IMR-90 (cell line): ENCODE measurements around the gene BLOC1S5. TPM values are rescaled to one million over a fixed set of nuclear protein-coding genes. Genes with fewer than 3 reads are reported as not detected.

Experiments
- ATAC-seq: fragments of 200-7000 bp; cut with Tn5 transposase; 2 replicates; pipeline ENCODE4 v1.9.1; 2020; ENCODE audit warnings: low read depth, mild to moderate bottlenecking, moderate library complexity
- BruUV-seq: library from RNA; stranded (reverse); fragments of 400-500 nt; replicated peaks from 2 replicates; lab custom pipeline; 2021; lab: Mats Ljungman, UMichigan
- CTCF ChIA-PET: fragments of 300-600 bp; formaldehyde crosslinking; extraction: SDS; loops from one replicate; lab custom pipeline; 2021; ENCODE audit warnings: antibody characterized with exemption; lab: Yijun Ruan, JAX
- POLR2A ChIA-PET: fragments of 300-600 bp; sonication (Branson Sonifier 250); formaldehyde crosslinking; loops from one replicate; lab custom pipeline; 2022; ENCODE audit warnings: antibody characterized with exemption; ENCODE audit not compliant: unreplicated experiment; lab: Charles Lee
- DNase-seq: peaks from one replicate; pipeline ENCODE4 v3.0.0; 2013
- H2AFZ ChIP-seq: replicated peaks from 2 replicates; pipeline ENCODE3; 2013; ENCODE audit warnings: low read length, mild to moderate bottlenecking; ENCODE audit not compliant: poor library complexity
- H2AK5ac ChIP-seq: 2 replicates; pipeline ENCODE4 v1.6.1; 2013; ENCODE audit warnings: low read depth, low read length, inconsistent platforms
- H2AK9ac ChIP-seq: replicated peaks from 2 replicates; pipeline ENCODE3; 2013; ENCODE audit warnings: mild to moderate bottlenecking, low read depth, low read length, moderate library complexity; ENCODE audit not compliant: poor library complexity
- H2BK120ac ChIP-seq: 2 replicates; pipeline ENCODE4 v1.6.1; 2013; ENCODE audit warnings: low read depth, low read length, inconsistent platforms
- H2BK15ac ChIP-seq: 3 replicates; pipeline ENCODE4 v1.6.1; 2013; ENCODE audit warnings: low read depth, low read length, inconsistent platforms
- H2BK20ac ChIP-seq: 2 replicates; pipeline ENCODE4 v1.6.1; 2013; ENCODE audit warnings: low read depth, mild to moderate bottlenecking, inconsistent platforms, low read length, moderate library complexity
- H2BK5ac ChIP-seq: 2 replicates; pipeline ENCODE4 v1.6.1; 2013; ENCODE audit warnings: mild to moderate bottlenecking, low read depth, low read length, inconsistent platforms; ENCODE audit not compliant: poor library complexity, severe bottlenecking
- H3K14ac ChIP-seq: replicated peaks from 2 replicates; pipeline ENCODE4 v1.6.1; 2013; ENCODE audit warnings: low read depth, low read length, inconsistent platforms
- H3K18ac ChIP-seq: 2 replicates; pipeline ENCODE4 v1.6.1; 2013; ENCODE audit warnings: low read depth, low read length, control low read depth
- H3K23ac ChIP-seq: 2 replicates; pipeline ENCODE4 v1.6.1; 2013; ENCODE audit warnings: low read depth, low read length, inconsistent platforms
- H3K27ac ChIP-seq: 2 replicates; pipeline ENCODE4 v1.5.1; 2013; ENCODE audit warnings: mild to moderate bottlenecking, control low read depth, low read length; ENCODE audit not compliant: insufficient read depth
- H3K27me3 ChIP-seq: 2 replicates; pipeline ENCODE4 v1.6.1; 2013; ENCODE audit warnings: low read length; ENCODE audit not compliant: control insufficient read depth, insufficient read depth
- H3K36me3 ChIP-seq: 2 replicates; pipeline ENCODE4 v1.6.1; 2013; ENCODE audit warnings: low read length, mixed read lengths; ENCODE audit not compliant: control insufficient read depth, insufficient read depth
- H3K4ac ChIP-seq: 2 replicates; pipeline ENCODE4 v1.6.1; 2013; ENCODE audit warnings: low read depth, low read length, inconsistent platforms
- H3K4me1 ChIP-seq: 2 replicates; pipeline ENCODE4 v1.6.1; 2013; ENCODE audit warnings: low read length, mixed read lengths; ENCODE audit not compliant: control insufficient read depth, insufficient read depth
- H3K4me2 ChIP-seq: 2 replicates; pipeline ENCODE4 v1.6.1; 2013; ENCODE audit warnings: low read depth, mild to moderate bottlenecking, control low read depth, low read length, moderate library complexity
- H3K4me3 ChIP-seq: 2 replicates; pipeline ENCODE4 v1.5.1; 2013; ENCODE audit warnings: low read depth, mild to moderate bottlenecking, control low read depth, low read length, moderate library complexity; ENCODE audit not compliant: insufficient read depth
- H3K56ac ChIP-seq: 2 replicates; pipeline ENCODE4 v1.6.1; 2013; ENCODE audit warnings: low read length, inconsistent platforms; ENCODE audit not compliant: insufficient read depth; ENCODE audit errors: extremely low read depth
- H3K79me1 ChIP-seq, 2 experiments: 2 replicates each; pipeline ENCODE4 v1.6.1; 2013; ENCODE audit warnings: low read length in 2 of 2, inconsistent platforms in 1 of 2, low read depth in 1 of 2
- H3K9ac ChIP-seq: 2 replicates; pipeline ENCODE4 v1.6.1; 2013; ENCODE audit warnings: low read depth, low read length, control low read depth
- H3K9me1 ChIP-seq: 2 replicates; pipeline ENCODE4 v1.6.1; 2013; ENCODE audit warnings: low read length, inconsistent platforms; ENCODE audit not compliant: insufficient read depth
- H3K9me3 ChIP-seq: 2 replicates; pipeline ENCODE4 v1.6.1; 2013; ENCODE audit warnings: low read length; ENCODE audit not compliant: control insufficient read depth, insufficient read depth
- H4K20me1 ChIP-seq: 2 replicates; pipeline ENCODE4 v1.6.1; 2013; ENCODE audit warnings: low read length, inconsistent platforms; ENCODE audit not compliant: insufficient read depth
- H4K5ac ChIP-seq: 2 replicates; pipeline ENCODE4 v1.6.1; 2013; ENCODE audit warnings: mild to moderate bottlenecking, low read depth, low read length, control low read depth
- H4K8ac ChIP-seq, 2 experiments: 2 replicates each; pipeline ENCODE4 v1.6.1; 2013; ENCODE audit warnings: low read depth in 2 of 2, low read length in 2 of 2, control low read depth in 1 of 2, inconsistent platforms in 1 of 2
- H4K91ac ChIP-seq: 2 replicates; pipeline ENCODE4 v1.6.1; 2013; ENCODE audit warnings: low read depth, low read length, inconsistent platforms; ENCODE audit not compliant: insufficient read depth
- BHLHE40 ChIP-seq: fragments of 150-350 bp; IDR thresholded peaks from 2 replicates; pipeline ENCODE4 v1.6.1; 2016; ENCODE audit warnings: mild to moderate bottlenecking, low read depth, low read length
- CEBPB ChIP-seq: IDR thresholded peaks from 2 replicates; pipeline ENCODE4 v1.6.1; 2012; ENCODE audit warnings: low read depth, low read length, improper control_type of control experiment
- CHD1 ChIP-seq: IDR thresholded peaks from 2 replicates; pipeline ENCODE4 v1.6.1; 2012; ENCODE audit warnings: low read depth, low read length, improper control_type of control experiment
- FOS ChIP-seq: fragments of 150-350 bp; IDR thresholded peaks from 2 replicates; pipeline ENCODE4 v1.6.1; 2016; ENCODE audit warnings: low read depth, low read length
- MAFK ChIP-seq: IDR thresholded peaks from 2 replicates; pipeline ENCODE4 v1.6.1; 2012; ENCODE audit warnings: low read depth, low read length, improper control_type of control experiment
- MAZ ChIP-seq: IDR thresholded peaks from 2 replicates; pipeline ENCODE4 v1.6.1; 2012; ENCODE audit warnings: low read depth, mild to moderate bottlenecking, low read length, improper control_type of control experiment, moderate library complexity, borderline replicate concordance
- MXI1 ChIP-seq: IDR thresholded peaks from 2 replicates; pipeline ENCODE4 v1.6.1; 2012; ENCODE audit warnings: low read depth, mild to moderate bottlenecking, low read length, moderate library complexity, borderline replicate concordance
- NFE2L2 ChIP-seq: fragments of 150-350 bp; IDR thresholded peaks from 2 replicates; pipeline ENCODE4 v1.6.1; 2016; ENCODE audit warnings: low read depth, mild to moderate bottlenecking, low read length
- POLR2A ChIP-seq: IDR thresholded peaks from 2 replicates; pipeline ENCODE4 v1.6.1; 2012; ENCODE audit warnings: mild to moderate bottlenecking, low read depth, low read length
- RAD21 ChIP-seq: IDR thresholded peaks from 2 replicates; pipeline ENCODE4 v1.6.1; 2012; ENCODE audit warnings: low read length, improper control_type of control experiment
- RCOR1 ChIP-seq: IDR thresholded peaks from 2 replicates; pipeline ENCODE4 v1.6.1; 2012; ENCODE audit warnings: mild to moderate bottlenecking, low read length, improper control_type of control experiment; ENCODE audit not compliant: insufficient replicate concordance
- RFX5 ChIP-seq: IDR thresholded peaks from 2 replicates; pipeline ENCODE4 v1.8.0; 2012; ENCODE audit warnings: low read depth, mild to moderate bottlenecking, low read length, moderate library complexity
- SMC3 ChIP-seq: fragments of 150-350 bp; IDR thresholded peaks from 2 replicates; pipeline ENCODE4 v1.6.1; 2016; ENCODE audit warnings: low read depth, mild to moderate bottlenecking, antibody characterized with exemption, low read length, moderate library complexity
- WGBS, 2 experiments: methylation state at CpG; one replicate each; pipeline versions ENCODE4 v1.1.5 to v1.1.7; 2013; ENCODE audit warnings: missing lambda C conversion rate in 2 of 2; ENCODE audit not compliant: insufficient read length in 1 of 2; ENCODE audit errors: extremely low coverage in 2 of 2; 5-methylcytosine and 5-hydroxymethylcytosine counted together
- dilution Hi-C: fragments of 300-500 bp; cut with HindIII; formaldehyde crosslinking; loops from one replicate; pipeline ENCODE4 v1.14.3; 2018; ENCODE audit warnings: low sequenced_read_pairs; ENCODE audit not compliant: unreplicated experiment
- in situ Hi-C: fragments of 300-500 bp; cut with MboI; formaldehyde crosslinking; loops from 3 replicates; pipeline ENCODE4 v1.14.3; 2019; ENCODE audit warnings: low sequenced_read_pairs, inconsistent platforms, mixed read lengths
- intact Hi-C: fragments of 100-400 bp; cut with micrococcal nuclease; formaldehyde crosslinking; loops from 2 replicates; pipeline ENCODE4 v1.10.0; 2022
- polyA plus RNA-seq, 3 experiments: library from polyadenylated mRNA; depleted of rRNA; stranded (reverse); fragments of >200 nt; gene quantifications; 2 replicates each; pipeline ENCODE4 v1.2.3, GENCODE V29; 2012; ENCODE audit warnings: low replicate concordance in 1 of 3
- total RNA-seq: library from RNA; depleted of rRNA; stranded (reverse); fragments of >200 nt; gene quantifications from 2 replicates; pipeline ENCODE4 v1.2.3, GENCODE V29; 2012
- TF ChIP-seq, protein P1 (sequence below): fragments of 150-350 bp; IDR thresholded peaks from 2 replicates; pipeline ENCODE4 v1.6.1; 2017; ENCODE audit warnings: mild to moderate bottlenecking, antibody characterized with exemption, low read length, low read depth
- TF ChIP-seq, protein P2 (sequence below): conservative IDR thresholded peaks from 2 replicates; pipeline ENCODE4 v1.5.1; 2012; ENCODE audit warnings: mild to moderate bottlenecking, low read depth, low read length, improper control_type of control experiment
- TF ChIP-seq, protein P3 (sequence below): fragments of 150-350 bp; IDR thresholded peaks from 2 replicates; pipeline ENCODE4 v1.6.1; 2016; ENCODE audit warnings: low read depth, mild to moderate bottlenecking, low read length, moderate library complexity, borderline replicate concordance

Gene BLOC1S5
- total and polyA plus RNA-seq, 2 of the 4 experiments (the other 2 are of a cell fraction), result 4.8 to 17.2 TPM

DNA sequence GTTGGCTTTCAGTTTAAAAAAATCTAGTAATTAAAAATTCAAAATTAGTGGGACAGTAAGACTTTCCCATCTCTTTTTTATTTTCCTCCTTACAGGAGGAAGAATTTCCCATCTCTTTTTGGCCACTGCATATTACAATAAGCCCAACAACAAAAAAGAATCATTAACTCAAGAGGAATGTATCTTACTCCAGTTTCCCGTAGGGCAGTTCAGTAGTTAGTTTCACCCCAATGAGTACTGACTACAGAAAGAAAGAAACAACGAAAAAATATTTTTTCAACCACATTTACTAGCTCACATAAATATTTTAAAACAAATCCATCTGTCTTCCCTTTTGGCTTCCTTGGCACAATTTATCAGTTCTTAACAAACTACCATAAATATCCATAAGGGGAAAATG is 14.9 kb upstream of the BLOC1S5 start:
- Histone ChIP-seq H4K8ac (no peak overlapping the region), H2AK5ac (no peak overlapping the region), H3K23ac (no peak overlapping the region), H4K5ac (no peak overlapping the region), H3K36me3 (no peaks in the 10 kb centered on the region), H3K4me3 (no peak overlapping the region), H2AK9ac (no peak overlapping the region), H3K27ac (no peak overlapping the region), H3K14ac (no peak overlapping the region), H2BK120ac (no peak overlapping the region), H3K4me1 (peaks cover 13% of the 10 kb centered on the region), H2AFZ (no peak overlapping the region), H3K9ac (no peak overlapping the region), H3K4ac (no peak overlapping the region), H3K4me2 (no peak overlapping the region), H3K79me1 (peaks cover 11 to 33% of the 10 kb centered on the region in 2 experiments; a peak in 3 of 4 replicates), H3K9me3 (no peaks in the 10 kb centered on the region), H3K27me3 (no peaks in the 10 kb centered on the region), H2BK15ac (no peak overlapping the region), H4K20me1 (no peaks in the 10 kb centered on the region; the same call in 1 of the 2 replicates), H3K18ac (no peak overlapping the region), H2BK5ac (no peak overlapping the region), H3K9me1 (peaks cover 7% of the 10 kb centered on the region; the same call in 1 of the 2 replicates), H4K91ac (no peak overlapping the region), H2BK20ac (no peak overlapping the region), H3K56ac (no peak overlapping the region)
- POLR2A ChIA-PET, result no interaction called here
- WGBS, 2 experiments, result no CpG with 5 or more reads among the region's 2 CpGs
- CTCF ChIA-PET, result interaction anchor here (0.6 kb wide), 1 partner anchor 20 kb away, joined by 3 read pairs; no protein-coding TSS in a partner anchor
- no peak for TF ChIP-seq MAZ
- TF ChIP-seq, protein P1, sequence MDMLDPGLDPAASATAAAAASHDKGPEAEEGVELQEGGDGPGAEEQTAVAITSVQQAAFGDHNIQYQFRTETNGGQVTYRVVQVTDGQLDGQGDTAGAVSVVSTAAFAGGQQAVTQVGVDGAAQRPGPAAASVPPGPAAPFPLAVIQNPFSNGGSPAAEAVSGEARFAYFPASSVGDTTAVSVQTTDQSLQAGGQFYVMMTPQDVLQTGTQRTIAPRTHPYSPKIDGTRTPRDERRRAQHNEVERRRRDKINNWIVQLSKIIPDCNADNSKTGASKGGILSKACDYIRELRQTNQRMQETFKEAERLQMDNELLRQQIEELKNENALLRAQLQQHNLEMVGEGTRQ, result no peak
- TF ChIP-seq RFX5, result no peak
- TF ChIP-seq FOS, result no peak
- TF ChIP-seq MAFK, result no peak
- no peak for TF ChIP-seq MXI1
- TF ChIP-seq RCOR1, result no peak
- TF ChIP-seq BHLHE40, result no peak
- no peak for TF ChIP-seq NFE2L2
- TF ChIP-seq RAD21, result no peak
- no peak for TF ChIP-seq CHD1
- TF ChIP-seq CEBPB, result no peak
- no peak for TF ChIP-seq POLR2A
- TF ChIP-seq SMC3, result no peak
- TF ChIP-seq, protein P2, sequence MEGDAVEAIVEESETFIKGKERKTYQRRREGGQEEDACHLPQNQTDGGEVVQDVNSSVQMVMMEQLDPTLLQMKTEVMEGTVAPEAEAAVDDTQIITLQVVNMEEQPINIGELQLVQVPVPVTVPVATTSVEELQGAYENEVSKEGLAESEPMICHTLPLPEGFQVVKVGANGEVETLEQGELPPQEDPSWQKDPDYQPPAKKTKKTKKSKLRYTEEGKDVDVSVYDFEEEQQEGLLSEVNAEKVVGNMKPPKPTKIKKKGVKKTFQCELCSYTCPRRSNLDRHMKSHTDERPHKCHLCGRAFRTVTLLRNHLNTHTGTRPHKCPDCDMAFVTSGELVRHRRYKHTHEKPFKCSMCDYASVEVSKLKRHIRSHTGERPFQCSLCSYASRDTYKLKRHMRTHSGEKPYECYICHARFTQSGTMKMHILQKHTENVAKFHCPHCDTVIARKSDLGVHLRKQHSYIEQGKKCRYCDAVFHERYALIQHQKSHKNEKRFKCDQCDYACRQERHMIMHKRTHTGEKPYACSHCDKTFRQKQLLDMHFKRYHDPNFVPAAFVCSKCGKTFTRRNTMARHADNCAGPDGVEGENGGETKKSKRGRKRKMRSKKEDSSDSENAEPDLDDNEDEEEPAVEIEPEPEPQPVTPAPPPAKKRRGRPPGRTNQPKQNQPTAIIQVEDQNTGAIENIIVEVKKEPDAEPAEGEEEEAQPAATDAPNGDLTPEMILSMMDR, result no peak
- TF ChIP-seq, protein P3, sequence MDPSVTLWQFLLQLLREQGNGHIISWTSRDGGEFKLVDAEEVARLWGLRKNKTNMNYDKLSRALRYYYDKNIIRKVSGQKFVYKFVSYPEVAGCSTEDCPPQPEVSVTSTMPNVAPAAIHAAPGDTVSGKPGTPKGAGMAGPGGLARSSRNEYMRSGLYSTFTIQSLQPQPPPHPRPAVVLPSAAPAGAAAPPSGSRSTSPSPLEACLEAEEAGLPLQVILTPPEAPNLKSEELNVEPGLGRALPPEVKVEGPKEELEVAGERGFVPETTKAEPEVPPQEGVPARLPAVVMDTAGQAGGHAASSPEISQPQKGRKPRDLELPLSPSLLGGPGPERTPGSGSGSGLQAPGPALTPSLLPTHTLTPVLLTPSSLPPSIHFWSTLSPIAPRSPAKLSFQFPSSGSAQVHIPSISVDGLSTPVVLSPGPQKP, result no peak
- intact Hi-C loops (no loop called here), dilution Hi-C loops (no loop called here), in situ Hi-C loops (no loop called here)
- no TSS peak for BruUV-seq
- DNase-seq, result no peak
- ATAC-seq, result no peak
